Ramos (cell line): ENCODE results near the gene SH3TC1.

Experiments
- in situ Hi-C: fragments of 300-500 bp; cut with MboI; formaldehyde crosslinking; loops from one replicate; pipeline ENCODE4 v1.14.3; 2022; ENCODE audit warnings: low sequenced_read_pairs; ENCODE audit not compliant: unreplicated experiment

SH3TC1 gene

DNA sequence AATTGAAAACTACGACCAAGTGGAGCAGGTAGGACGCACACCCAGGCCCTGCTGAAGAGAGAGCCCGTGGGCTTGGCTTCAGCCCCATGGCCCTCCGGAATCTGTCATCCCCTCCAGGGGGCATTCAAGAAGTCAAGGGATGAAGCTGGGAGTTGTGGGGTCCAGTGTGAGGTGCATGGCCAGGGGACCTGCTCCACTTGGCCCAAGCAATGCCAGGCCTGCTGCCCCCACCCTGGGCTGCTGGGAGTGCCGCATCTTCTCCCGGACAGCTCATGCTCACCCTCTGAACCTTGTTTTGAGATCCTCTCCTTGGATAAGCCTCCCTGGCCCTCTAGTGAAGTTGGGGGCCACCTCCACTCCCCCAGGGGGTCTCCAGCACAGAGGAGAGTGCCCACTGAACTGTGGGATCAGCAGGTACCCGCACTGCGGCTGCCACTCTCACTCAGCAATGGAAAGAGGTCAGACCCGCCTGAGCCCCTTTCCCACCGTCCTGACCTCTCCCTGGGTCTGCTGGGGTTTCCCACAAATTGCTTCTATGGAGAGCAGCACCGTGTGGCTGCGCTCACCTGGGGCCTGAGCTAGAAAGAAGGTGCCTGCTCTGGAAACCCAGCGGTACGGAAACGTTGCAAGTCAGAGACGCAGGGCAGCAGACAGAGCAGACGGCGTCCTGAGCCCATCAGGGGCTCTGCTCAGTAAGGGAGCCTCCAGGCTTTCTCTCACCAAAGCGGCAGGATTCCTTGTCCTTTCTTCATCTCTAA lies 35.5 kb upstream of the SH3TC1 start:
- in situ Hi-C loops = no loop called here

DNA sequence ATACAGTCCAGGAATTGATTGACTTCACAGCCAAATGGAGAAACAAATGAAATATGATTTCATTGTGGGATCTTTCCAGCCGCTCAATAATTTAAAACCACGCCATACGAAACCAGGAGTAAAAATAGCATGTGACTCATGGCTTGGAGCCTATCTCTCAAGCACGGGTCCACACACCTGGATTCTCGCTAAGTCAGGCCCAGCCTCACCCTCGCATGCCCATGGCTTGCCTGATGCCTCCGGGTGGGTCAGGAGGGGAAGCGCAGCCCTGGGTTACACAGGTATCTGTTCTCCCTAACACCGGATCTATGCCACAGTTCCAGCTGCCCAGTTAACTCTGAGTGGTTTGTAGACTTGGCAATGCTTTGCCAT lies 34.9 kb upstream of the SH3TC1 start:
- in situ Hi-C loops = no loop called here

DNA sequence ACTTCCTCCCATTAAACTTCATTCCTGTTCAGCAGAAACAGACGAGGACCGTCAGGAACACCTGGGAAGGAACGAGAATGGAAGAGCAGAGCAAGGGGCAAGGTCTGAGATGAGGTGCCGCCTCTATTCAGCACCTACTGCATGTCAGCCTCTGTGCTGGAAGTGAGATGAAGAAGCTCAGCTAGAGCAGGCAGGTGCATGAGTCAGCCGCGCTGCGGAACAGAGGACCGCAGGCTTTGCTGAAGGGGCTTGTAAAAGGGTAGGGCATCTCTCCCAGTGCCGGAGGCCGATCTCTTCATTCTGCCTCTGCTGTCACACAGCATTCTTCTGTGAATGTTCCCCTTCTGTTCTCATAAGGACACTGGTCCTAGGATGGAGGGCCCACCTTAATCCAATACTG lies 34.4 kb upstream of the SH3TC1 start:
- in situ Hi-C loops = no loop called here

DNA sequence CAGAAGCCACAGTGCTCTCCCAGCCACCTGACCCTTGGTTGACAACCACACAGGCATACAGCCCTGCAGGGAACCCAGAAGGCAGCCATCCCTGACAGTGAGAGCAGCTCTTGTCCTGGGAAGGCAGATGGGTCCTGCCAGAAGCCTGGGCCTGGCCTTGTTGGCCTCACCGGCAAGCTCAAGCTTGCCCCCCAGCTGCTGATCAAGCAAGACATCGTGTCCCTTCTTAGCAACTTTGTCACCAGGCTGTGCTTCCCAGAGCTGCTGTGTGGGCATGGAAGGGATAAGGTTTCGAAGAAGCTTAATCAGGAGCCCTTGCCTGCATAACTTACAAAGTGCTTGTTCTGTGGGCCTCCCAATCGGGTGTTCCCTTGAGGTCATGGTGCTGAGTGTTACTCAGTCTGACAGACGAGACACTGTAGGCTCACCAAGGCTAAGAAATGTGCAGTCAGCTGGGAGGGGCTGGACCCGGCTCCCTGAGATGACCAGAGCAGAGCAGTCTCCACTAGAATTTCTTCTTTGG lies 33.7 kb upstream of the SH3TC1 start:
- in situ Hi-C loops = no loop called here

DNA sequence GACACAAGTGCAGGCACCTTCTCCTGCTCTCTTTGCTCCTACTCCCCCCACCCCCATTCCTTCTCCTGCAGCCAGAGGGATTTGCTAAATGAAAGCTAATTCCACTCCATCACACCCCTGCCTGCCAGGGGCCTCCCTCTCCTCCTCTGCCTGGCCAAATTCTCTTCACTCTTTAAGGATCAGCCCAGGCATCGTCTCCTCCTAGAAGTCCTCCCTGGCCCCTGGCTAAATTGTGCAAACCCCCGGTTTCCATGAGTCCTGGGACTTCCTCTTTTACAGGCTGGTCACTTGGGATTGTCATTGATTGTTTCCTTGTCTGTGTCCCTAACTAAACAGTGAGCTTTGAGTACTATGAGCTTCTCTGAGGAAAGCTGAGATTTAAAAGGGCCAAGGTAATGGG lies 31.8 kb upstream of the SH3TC1 start:
- in situ Hi-C loops = no loop called here

DNA sequence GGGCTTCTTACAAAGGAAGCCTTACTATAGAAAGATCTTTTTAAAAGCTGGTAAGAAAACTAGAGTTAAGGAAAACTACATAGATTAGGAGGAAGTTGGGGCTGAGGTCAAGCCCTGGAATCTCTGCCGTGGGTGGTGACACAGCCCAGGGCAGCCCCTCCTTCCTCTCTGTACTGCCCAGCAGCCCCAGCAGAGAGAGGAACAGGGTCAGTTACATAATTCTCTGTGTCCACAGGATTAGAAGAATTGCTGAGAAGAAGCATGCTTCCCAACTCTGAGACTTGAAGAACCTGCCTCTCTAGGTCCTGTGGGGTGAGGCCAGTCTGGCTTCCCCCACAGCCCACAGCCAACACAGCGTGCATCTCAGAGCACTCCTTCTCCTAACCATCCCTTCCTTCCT lies 31.3 kb upstream of the SH3TC1 start:
- in situ Hi-C loops = no loop called here

DNA sequence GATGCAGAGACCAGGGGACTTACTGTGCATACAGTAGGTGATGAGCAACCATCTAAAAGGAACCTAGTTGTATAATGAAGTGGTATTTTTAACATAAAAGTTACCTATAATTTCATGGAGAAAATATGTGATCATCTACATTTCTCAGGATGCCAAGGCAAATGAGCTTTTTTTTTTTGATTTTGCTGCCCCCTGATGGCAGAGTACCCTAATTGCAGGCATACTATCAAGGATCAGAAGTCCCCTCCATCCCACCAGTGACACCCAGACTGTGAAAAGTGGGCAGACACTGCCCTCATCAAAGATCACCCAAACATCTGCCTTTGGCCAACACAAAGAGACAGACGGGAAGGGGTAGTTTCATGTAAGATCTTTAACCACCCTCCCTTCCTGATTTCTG lies 30.9 kb upstream of the SH3TC1 start:
- in situ Hi-C loops = no loop called here

DNA sequence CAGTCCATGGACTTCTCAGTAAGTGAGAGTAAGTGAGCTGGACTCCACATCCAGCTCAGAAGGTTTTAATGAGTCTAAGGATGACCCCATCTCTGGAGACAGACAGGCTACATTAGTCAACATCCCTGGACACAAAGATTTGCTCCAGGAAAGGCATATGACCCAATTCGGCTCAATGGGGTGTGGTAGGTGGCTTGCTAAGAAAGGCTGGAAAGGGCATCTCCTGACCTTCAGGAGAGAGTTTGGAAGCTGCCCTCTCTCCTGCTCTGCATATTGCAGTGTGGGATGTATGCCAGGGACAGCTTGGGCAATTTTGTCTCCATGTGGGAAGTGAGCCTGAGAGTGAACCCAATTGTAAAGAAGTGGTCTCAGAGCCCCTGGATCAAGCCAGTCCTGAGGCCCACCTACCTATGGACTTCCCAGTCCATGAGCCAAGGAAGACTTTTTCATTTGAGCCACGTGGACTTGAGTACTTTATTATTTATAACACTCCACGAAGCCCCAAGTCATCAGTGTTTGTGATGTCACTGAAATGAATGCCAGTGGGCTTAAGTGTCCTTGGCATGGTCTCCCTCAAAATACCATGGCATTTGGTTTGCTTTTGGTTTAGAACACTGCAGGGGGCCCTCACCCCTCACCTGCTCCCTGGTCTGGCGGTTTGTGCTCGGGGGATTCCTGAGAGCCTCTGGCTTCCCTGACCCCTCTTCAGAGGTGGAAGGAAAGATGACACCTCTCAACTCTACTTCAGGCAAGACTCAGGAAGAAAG lies 30.1 kb upstream of the SH3TC1 start:
- in situ Hi-C loops = no loop called here

DNA sequence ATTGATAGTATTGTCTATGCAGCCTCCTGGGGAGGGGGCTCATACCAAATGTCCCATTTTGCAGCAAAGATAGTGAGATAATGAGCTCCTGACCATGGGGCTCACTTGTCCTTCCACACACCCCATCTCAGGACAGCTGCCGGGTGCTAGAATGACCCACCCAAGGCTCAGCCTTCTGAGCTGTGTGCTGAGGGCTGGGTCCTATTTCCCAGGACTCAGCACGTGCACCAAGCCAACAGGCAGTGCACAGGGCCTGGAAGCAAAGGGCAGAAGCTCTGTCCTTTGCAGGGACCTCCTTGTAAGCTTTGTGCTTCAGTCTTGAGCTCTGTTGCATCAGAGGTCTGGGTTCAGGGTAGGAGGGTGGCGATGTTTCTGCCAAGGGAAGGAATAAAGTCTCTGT lies 29.3 kb upstream of the SH3TC1 start:
- in situ Hi-C loops = no loop called here

DNA sequence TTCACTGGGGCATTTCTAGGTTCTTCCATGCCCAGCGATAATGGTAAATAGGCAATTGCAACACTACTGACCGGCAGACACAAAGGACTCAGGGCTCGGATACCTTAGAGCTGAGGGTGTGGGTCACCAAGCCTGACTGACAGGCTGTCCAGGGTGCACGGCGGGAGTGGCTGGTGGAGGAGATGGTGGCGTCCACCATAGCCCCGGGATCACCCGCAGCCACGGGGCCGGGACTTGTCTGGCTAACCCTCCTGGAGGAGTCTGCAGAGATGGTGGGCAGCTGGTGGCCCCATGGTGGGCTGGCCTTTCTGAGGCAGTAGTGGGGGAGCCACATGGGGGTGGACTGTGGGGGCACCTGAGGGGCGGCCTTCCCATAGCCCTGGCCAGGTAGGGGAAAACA lies 28.7 kb upstream of the SH3TC1 start:
- in situ Hi-C loops = no loop called here

DNA sequence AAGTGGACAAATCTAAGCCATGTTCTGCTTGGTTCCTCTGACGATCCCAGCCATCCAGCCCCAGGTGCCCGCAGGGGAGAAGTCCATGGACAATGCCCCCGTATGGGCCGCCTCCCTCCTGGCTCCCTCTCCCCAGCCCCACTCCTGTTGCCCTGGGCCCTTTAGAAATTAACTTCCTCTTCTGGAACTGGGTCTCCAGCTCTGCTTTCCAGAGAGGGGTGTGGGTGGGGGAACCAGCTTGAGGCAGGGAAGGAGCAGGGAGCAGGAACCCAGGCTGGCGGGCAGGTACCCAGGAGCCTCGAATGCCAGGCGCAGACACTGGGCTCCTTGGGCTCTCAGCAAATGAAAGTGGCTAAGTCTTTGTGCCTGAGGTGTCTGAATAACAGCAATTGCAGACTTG lies 27.8 kb upstream of the SH3TC1 start:
- in situ Hi-C loops = no loop called here

DNA sequence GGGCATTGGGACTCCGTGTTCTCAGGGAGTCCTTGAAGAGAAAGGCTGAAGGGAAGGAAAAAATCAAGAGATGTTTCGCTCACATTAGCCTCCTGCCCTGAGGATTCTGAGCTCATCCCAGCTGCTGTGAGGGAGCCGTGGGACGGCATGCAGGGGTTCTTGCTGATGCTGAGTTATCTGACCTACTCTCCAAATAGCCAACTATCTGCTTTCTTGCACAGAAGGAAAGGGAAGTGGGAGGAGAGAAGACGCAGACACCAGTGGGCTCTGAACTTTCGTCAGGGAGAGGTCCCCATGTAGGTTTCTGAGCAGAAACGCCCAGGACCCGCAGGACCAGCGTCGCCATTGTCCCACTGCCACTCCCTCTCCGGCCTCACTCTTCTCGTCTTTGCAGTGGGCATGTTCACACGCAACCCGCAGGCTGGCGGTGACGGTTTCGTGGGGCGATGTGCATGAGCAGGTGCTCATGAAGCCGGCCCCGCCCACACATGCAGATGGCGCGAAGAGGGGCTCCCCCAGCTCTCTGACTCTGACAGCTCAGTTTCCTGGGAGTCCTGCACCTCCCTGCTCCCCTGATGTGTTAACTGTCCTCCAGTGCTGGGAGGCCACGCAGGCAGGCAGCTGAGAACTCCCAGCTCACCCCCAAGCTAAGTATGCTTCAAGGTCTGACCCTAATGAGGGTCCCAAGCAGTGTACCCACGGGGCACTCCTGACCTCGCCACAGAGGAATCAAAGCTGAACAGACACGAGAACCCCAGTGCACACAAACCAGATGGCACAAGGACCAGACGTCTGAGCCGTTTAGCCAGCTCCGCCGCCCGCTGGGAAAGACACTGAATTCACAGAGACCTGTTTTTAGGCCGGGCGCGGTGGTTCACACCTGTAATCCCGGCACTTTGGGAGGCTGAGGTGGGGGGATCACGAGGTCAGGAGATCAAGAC lies 26.8 kb upstream of the SH3TC1 start:
- in situ Hi-C loops = no loop called here

DNA sequence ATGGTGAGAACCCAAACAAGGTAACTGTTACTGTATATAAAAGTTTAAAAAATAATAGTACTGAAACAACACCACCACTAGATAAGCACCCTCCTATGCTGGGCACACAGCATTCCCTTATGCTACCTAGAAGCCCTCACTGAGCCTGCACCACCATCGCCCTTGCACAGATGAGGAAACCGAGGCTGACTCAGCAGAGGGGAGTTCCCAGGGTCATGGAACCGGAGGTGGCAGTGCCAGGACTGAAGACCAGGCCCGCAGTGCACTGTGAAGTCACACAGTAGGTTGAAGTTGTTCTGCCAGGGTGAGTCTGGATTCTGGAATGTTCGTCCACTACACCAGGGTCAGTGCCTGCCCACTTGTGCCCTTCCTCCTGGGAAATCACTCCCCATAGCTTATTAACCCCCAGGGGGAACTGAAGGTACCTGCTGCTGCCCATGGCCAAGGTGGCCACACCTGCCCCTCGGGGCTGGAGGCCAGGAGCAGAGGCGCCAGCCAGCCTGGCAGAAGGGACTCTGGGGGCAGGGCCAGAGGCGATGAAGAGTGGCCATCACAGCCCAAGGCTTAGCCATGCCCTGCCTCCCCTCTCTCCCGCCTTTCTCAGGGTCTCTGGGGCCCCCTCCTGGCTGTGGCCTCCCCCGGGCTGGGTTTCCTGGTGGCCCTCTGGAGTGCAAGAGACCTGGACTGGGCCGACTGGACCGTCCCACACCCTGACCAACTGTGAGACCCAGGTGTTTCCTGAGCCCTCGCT lies 25.4 kb upstream of the SH3TC1 start:
- in situ Hi-C loops = no loop called here

DNA sequence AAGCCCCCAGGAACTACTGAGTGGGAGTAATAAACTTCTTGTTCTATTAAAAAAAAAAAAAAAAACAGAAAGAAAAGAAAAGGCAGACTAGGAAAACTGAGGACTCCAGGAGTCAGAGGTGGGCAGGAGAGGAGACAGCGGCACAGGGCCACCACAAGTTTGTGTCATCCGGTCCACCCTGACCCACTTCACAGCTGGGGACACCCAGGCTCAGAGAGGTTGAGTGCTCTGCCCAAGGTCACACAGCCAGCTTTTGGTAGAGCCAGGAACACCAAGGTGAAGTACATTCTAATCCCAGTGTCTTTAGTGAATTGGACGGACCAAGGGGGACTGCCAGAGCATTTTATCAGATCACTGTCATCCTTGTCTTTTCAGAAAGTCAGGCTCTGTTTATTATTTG lies 24.1 kb upstream of the SH3TC1 start:
- in situ Hi-C loops = loop anchor here (5.0 kb wide), 1 partner anchor 227 kb away; no protein-coding TSS in a partner anchor

DNA sequence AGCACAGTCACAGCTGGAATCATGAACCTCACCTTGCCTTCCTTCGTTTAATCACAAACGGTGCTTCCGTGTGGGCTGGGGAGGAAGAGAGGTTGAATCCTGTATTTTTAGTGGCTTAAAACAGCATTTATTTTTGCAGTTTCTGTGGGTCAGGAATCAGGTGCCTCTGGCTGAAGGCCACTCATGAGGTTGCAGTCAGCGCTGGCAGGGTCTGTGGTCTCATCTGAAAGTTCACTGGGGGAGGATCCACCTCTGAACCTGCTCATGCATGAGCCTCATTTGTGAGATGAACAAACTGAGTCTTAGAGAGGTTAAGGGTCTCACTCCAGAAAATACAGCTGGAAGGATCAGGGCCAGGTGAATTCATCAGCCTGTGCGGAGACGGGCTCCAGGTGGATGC lies 23.4 kb upstream of the SH3TC1 start:
- in situ Hi-C loops = loop anchor here (5.0 kb wide), 1 partner anchor 227 kb away; no protein-coding TSS in a partner anchor

DNA sequence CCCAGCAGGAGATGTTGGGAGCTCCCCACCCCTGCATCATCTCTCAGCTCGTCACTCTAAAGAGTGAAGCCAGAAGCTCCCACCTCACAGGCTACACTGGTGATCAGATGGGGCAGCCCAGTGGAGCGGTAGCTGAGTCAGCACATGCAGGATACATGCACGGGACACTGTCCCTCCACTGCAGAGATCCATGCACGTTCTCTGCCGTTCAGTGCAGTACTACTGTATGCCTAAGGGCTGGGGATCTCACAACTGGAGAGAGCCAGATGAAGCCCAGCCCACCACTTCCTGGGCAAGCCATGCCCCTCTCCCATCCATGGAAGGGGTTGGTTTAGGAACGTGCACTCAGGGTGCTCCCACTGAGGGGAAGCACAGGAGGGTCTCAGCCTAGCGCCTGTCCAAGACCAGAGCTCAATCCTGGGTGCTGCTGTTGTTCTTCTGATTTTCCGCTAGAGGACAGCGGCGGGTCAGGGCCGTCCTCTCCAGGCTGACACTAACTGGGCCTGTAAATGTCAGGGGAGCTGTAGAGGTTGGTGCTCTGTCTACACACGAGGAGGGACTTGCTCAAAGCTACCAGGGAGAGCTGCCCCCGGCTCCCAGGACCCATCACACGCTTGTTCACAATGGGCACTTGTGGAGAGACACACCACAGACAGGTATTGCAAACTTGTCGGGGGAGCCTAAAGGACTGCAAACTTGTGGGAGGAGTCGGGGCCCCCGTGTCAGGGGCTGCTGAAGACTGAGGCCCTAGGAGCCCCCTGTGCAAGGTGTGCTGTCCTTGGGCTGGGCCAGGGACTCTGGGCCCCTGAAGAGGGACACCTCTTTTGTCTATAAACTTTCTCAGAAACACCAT lies 22.3 kb upstream of the SH3TC1 start:
- in situ Hi-C loops = loop anchor here (5.0 kb wide), 1 partner anchor 226 kb away; no protein-coding TSS in a partner anchor

DNA sequence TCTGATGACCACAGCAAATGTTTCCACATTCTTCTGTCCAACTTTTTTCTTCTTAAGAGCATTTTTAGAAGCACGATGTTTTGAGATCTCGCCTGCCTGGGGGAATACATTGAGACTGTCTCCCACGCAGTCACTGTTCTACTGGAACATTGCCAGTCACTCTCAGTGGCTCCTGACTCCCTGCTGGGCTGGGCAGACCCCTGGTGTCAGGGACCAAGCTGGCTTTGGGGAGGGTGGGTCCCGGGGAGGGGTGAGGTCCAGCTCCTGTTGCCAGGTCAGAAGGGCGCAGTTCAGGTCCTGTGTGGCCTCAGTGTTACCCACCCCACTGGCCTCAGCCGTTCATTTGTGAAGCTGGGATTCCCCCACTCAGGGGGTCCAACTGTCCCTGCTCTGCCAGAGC lies 21.5 kb upstream of the SH3TC1 start:
- in situ Hi-C loops = loop anchor here (5.0 kb wide), 1 partner anchor 225 kb away; no protein-coding TSS in a partner anchor

DNA sequence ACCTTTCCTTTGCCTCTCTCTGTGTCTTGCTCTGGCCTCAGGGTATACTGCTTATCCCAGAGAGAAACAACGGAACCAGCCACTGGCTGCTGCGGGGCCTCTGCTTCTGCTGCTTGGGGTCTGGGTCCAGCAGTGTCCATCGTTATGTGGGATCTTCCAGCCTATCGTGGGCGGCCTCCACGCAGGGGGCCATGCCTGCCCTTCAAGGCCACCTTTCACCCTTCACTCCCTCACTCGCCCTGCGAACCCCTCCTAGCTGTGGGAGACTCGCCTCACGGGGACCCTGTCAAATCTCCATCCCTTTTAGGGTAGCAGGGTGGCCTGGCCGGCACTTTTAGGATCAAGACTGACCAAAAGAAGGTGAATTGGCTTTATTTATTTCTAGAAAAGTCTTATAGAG lies 21.1 kb upstream of the SH3TC1 start:
- in situ Hi-C loops = loop anchor here (5.0 kb wide), 1 partner anchor 224 kb away; no protein-coding TSS in a partner anchor

DNA sequence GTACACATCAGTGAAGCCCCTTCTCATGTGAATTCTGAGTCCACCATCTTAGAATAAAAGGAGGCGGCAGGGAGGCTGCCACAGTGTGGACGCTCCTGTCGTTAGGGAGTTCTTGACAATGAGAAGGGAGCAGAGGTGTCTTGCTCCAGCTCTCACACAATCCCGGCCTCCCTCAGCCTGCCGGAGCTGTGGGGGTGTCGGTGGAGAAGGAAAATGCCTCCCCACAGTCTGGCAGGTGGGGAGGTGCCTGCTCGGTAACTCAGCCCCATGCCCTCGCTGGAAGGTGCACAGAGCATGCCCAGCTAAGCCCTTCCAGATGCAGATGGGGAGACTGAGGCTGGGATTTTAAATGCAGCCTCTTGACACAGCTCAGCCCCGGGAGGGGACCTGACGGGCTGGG lies 20.0 kb upstream of the SH3TC1 start:
- in situ Hi-C loops = loop anchor here (5.0 kb wide), 1 partner anchor 223 kb away; no protein-coding TSS in a partner anchor
